ENCODE data around the gene ZNF775. TPM values are rescaled to one million over a fixed set of nuclear protein-coding genes. Genes with fewer than 3 reads are reported as not detected.

The ZNF775 gene
- total RNA-seq, 1 donor from 2014 or later: 13.3 TPM

DNA sequence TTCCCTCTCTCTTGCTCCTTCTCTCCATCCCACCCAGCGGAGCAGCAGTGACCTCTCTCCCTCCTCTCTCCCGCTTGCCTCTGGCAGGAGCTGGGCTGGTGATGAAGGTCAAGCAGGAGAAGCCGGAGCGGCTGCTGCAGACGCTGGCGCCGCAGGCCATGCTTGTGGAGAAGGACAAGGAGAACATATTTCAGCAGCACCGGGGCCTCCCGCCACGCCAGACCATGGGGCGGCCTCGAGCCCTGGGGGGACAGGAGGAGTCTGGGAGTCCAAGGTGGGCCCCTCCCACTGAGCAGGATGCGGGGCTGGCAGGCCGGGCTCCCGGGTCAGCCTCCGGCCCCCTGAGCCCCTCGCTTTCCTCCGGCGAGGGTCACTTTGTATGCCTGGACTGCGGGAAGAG is 17.3 kb downstream of the ZNF775 start:
- Mint-ChIP-seq H3K27me3 (ENCODE audit: low read depth) (no peaks in the 10 kb centered on the region), H3K4me3 (no peak overlapping the region), H3K9me3 (no peaks in the 10 kb centered on the region), H3K36me3 (peaks cover 12% of the 10 kb centered on the region), H3K4me1 (peaks cover 26% of the 10 kb centered on the region), H3K27ac (no peak overlapping the region)
- DNase-seq (ENCODE audit: low spot score in 2 of 2, unreplicated experiment in 2 of 2): no peak
- TF ChIP-seq, protein P1, sequence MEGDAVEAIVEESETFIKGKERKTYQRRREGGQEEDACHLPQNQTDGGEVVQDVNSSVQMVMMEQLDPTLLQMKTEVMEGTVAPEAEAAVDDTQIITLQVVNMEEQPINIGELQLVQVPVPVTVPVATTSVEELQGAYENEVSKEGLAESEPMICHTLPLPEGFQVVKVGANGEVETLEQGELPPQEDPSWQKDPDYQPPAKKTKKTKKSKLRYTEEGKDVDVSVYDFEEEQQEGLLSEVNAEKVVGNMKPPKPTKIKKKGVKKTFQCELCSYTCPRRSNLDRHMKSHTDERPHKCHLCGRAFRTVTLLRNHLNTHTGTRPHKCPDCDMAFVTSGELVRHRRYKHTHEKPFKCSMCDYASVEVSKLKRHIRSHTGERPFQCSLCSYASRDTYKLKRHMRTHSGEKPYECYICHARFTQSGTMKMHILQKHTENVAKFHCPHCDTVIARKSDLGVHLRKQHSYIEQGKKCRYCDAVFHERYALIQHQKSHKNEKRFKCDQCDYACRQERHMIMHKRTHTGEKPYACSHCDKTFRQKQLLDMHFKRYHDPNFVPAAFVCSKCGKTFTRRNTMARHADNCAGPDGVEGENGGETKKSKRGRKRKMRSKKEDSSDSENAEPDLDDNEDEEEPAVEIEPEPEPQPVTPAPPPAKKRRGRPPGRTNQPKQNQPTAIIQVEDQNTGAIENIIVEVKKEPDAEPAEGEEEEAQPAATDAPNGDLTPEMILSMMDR (IDR thresholded peaks at IDR 0.05; ENCODE audit: unreplicated experiment): no peak

DNA sequence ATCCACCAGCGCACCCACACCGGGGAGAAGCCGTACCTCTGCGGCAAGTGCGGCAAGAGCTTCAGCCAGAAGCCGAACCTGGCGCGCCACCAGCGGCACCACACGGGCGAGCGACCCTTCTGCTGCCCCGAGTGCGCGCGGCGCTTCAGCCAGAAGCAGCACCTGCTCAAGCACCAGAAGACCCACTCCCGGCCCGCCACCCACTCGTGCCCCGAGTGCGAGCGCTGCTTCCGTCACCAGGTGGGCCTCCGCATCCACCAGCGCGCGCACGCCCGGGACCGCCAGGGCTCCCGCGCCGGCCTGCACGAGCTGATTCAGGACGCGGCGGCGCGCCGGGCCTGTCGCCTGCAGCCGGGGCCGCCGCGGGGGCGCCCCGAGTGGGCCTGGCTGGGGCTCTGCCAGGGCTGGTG is 17.7 kb downstream of the ZNF775 start:
- Mint-ChIP-seq H3K4me3 (no peak overlapping the region), H3K9me3 (no peaks in the 10 kb centered on the region), H3K36me3 (peaks cover 12% of the 10 kb centered on the region), H3K27ac (no peak overlapping the region), H3K27me3 (ENCODE audit: low read depth) (no peaks in the 10 kb centered on the region), H3K4me1 (peaks cover 26% of the 10 kb centered on the region)
- TF ChIP-seq, protein P1 (IDR thresholded peaks at IDR 0.05; ENCODE audit: unreplicated experiment): no peak
- no peak for DNase-seq (ENCODE audit: low spot score in 2 of 2, unreplicated experiment in 2 of 2)

- H3K36me3 Mint-ChIP-seq: peaks cover 11% of the 10 kb centered on the region
- H3K27ac Mint-ChIP-seq: no peak overlapping the region
- H3K9me3 Mint-ChIP-seq: no peaks in the 10 kb centered on the region
- H3K4me1 Mint-ChIP-seq: peaks cover 29% of the 10 kb centered on the region
- no peak for DNase-seq (ENCODE audit: low spot score in 2 of 2, unreplicated experiment in 2 of 2)
- no peaks in the 10 kb centered on the region for H3K27me3 Mint-ChIP-seq (ENCODE audit: low read depth)
- TF ChIP-seq, protein P1 (IDR thresholded peaks at IDR 0.05; ENCODE audit: unreplicated experiment): no peak
- H3K4me3 Mint-ChIP-seq: no peak overlapping the region
Measured at GRCh38 chr7:150397346-150398107, 18.4 kb downstream of the ZNF775 start.

- Mint-ChIP-seq H3K4me3 (no peak overlapping the region), H3K4me1 (peaks cover 32% of the 10 kb centered on the region), H3K36me3 (peaks cover 11% of the 10 kb centered on the region), H3K9me3 (no peaks in the 10 kb centered on the region), H3K27ac (no peak overlapping the region), H3K27me3 (ENCODE audit: low read depth) (no peaks in the 10 kb centered on the region)
- DNase-seq (ENCODE audit: low spot score in 2 of 2, unreplicated experiment in 2 of 2): no peak
- TF ChIP-seq, protein P1 (IDR thresholded peaks at IDR 0.05; ENCODE audit: unreplicated experiment): no peak
Measured at GRCh38 chr7:150398108-150398964, 19.2 kb downstream of the ZNF775 start.

DNA sequence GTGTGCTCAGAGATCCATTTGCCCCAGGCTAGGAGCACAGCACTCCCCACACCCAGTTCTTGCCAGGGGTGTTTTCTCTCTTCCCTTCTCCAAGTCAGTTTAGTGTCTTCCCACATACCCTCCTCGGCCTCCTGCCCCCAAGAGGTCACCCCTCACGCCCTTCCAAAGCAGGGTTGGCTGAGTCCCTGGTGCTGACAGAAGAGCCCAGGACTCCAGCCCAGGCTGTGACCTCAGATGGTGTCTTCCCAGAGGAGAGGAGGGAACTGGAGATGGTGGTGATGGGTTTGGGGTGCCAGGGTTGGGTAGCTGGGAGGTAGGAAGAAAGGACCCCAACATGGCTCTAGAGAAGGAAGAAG is 19.8 kb downstream of the ZNF775 start:
- TF ChIP-seq, protein P1 (IDR thresholded peaks at IDR 0.05; ENCODE audit: unreplicated experiment): no peak
- Mint-ChIP-seq H3K27ac (no peak overlapping the region), H3K4me1 (peaks cover 37% of the 10 kb centered on the region), H3K27me3 (ENCODE audit: low read depth) (no peaks in the 10 kb centered on the region), H3K36me3 (peaks cover 11% of the 10 kb centered on the region), H3K9me3 (no peaks in the 10 kb centered on the region), H3K4me3 (no peak overlapping the region)
- no peak for DNase-seq (ENCODE audit: low spot score in 2 of 2, unreplicated experiment in 2 of 2)

Measured in mesothelial cell of epicardium (in vitro differentiated cells).